GM21381 (cell line): Measurements from ENCODE around the gene KCNQ1.

Experiments used
- ATAC-seq: cut with Tn5 transposase; IDR thresholded peaks from one replicate; pipeline ENCODE4 v1.9.1; 2021; ENCODE audit warnings: mild to moderate bottlenecking, moderate library complexity; ENCODE audit not compliant: unreplicated experiment

Gene KCNQ1

DNA sequence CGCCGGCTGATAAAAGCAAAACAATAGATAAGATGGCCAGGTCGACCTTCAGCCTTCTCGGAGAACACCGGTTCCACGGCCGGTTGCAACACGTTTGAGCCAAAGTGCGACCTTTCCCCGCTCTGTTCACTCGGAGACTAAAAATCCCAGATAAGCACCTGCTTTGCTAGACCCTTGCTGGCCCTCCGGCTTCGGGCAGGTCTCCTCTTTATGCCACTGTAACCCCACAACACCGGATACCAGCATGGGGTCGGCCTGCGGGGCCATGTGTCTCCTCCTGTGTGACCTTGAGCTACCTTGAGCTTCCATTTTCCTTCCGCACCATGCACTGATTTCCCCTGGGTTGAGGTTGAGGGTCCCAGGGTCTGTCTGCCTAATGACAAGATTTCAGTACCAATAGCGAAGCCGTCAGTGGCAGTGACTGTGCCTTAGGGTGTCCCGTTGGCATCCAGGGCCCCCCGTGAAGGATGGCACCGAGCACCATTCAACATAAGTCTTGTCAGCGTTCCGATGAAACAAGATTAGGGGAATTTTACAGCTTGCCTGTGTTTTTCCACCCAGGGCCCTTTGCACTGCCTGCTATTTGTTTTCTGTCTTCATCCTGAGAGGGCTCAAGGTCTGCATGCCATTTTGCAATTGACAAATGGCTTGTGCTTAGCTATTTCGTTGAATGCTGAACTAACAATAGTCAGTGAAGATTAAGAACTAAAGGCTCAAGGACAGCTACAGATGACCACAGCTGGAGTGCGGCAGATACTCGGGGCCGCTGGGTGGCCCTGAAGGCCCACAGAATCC lies 118.6 kb downstream of the KCNQ1 start:
- ATAC-seq = no peak

DNA sequence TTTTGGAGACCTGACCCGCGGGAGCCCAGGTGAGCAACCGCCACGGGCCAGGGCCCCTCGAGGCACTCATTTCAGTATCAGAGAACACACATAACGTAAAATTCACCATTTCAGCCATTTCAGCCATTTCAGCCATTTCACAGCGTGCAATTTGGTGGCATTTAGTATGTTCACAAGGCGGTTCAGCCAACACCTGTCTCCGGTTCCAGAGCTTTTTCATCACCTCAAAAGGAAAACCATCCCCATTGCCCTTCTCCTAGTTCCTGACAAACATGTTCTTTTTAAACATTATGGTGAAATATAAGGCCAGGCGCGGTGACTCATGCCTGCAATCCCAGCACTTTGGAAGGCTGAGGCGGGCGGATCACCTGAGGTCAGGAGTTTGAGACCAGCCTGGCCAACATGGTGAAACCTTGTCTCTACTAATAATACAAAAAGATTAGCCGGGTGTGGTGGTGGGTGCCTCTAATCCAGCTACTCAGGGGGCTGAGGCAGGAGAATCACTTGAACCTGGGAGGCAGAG lies 119.3 kb downstream of the KCNQ1 start:
- ATAC-seq = no peak

DNA sequence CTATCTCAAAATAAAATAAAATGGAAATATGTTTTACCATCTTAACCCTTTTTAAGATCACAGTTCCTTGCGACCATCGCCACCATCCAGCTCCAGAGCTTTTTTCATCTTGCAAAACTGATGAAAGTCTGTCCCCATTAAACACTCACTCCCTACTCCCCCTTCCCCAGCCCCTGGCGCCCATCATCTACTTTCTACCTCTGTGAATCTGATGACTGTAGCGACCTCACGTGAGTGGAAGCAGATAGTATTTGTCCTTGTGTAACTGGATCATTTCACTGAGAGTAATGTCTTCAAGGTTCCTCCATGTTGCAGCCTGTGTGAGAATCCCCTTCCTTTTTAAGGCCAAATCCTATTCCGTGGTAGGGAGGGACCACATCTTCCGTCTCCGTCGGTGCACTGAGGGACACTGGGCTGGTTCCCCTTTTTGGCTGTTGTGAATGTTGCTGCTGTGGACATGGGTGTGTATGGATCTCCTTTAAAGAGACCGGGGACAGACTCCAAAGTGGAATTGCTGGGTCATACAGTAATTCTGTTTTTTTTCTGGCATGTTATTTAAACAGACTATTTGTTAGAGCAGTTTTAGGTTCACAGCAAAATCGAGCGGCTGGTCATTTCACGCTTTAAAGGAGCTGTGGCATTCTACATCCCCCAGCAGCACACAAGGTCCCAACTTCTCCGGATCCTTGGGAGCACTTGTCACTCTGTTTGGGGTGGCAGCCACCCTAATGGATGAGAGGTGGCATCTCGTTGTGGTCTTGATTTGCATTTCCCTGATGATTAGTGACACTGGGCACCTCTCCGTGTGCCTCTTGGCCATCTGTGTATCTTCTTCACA lies 120.0 kb downstream of the KCNQ1 start:
- no peak for ATAC-seq

DNA sequence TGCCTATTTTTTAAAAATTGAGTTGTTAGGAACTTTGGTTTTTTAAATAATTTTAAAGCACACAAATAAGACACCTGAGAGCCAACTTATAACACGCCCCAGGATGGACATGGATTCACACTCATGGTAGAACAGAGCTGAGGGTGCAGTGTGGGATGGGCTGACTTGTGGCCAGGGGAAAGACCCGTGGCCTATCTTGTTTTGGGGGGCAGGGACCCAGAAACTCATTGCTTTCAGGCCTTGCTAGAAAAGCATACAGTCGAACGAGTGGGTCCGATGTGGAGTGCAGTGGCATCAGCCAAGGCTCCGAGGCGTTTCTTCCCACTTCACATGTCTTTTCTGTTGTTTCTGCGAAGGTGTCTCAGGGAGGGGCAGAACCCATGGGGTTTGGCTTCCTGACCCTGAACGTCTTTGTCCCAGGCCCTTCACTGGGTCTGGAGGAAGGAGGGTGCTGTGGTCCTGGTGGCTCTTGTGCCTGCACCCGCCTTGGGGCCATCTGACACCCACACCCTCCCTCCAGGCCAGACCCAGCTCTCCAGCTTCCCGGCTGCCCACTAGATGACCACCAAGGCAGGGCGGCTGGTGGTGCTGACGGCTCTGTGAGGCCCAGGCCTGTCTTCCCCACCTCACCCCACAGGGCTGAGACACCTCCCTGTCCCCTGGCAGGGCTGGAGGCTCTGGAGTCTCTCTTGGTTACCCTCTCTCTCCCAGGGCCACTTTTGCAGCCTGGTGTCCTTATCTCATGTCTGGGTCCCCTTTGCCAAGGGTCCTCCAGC lies 120.8 kb downstream of the KCNQ1 start:
- ATAC-seq = no peak

DNA sequence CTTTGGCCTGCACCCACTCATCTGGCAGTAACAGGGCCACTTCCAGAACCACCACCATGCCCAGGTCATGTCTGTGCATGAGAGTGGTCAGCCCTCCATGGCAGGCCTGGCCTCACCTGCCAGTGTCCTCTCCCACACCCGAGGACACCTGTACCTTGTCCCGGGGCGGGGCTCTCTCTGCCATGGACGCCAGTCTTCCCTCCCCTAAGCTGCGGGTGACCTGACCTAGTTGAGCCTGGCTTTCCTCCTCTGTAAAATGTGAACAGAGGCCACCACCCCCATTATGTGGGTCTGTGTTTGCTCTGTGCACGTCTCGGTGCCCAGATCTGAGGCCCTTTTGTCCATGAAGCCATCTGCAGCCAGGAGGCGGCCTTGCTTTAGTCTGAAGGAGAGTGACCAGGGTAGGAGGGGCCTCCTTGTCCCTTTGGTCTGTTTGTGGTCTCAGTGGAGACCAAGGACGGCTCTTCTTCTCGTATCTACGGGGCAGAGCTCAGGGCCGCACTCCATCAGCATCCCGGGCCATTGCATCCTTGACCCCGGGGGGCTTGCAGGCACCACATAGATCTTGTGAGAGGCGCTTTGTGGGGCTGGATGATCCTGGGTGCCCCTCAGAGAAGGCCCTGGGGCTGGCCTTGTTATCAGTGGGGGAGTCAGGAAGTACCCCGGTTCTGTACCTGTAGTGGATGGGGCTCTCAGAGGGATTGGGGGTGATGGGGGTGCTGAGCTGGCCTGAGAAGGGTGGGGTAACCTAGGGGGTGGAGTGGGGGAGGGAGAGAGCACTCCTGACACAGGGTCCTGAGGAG lies 121.6 kb downstream of the KCNQ1 start:
- ATAC-seq = no peak

DNA sequence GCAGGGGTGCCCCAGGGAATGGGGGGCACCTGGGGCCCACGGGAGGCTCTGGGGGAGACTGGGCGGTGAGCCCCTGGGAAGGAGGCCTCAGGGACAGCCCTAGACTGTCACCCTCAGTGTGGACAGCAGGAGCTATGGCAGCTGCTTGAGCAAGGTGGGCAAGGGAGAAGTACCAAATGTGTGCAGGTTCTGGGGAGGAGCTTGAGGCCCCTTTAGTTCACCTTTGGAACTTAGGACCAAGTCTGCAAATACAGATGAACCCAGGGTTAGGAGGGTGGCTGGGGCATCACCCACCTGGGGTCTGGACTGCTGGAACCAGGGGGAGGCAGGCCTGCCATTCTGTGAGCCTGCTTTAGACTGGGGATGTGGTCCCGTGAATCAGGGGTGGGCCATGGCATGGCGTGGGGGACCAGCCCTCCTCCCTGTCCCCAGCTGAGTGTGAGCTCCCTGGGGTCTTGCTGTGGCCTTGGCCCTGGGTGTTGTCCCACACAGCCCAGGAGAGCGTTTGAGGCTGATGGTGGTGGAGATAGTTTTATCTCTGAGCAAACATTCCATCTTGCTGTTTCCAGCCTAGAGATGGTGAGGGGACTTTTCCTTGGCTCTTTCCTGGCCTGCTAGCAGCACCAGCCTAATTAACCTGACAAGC lies 122.3 kb downstream of the KCNQ1 start:
- ATAC-seq = no peak

DNA sequence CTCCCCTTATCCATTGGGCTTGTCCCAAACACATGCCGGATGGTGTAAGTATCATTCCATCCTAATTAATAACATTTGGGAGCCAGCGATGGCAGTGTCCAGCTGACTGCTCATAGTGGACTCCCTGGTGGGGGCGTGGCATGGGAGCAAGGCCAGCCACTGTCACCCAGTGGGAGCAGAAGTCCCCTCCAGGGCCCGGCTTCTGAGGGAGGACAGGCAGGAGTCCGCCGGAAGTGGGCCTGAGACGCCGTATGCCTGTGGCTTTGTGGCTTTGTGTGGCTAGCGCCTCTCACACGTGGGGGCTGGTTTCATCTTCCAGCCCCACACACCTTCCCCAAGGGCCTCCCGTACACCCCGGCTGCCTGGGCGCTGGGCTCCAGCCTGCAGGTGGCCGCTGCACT lies 124.5 kb downstream of the KCNQ1 start:
- ATAC-seq = no peak

DNA sequence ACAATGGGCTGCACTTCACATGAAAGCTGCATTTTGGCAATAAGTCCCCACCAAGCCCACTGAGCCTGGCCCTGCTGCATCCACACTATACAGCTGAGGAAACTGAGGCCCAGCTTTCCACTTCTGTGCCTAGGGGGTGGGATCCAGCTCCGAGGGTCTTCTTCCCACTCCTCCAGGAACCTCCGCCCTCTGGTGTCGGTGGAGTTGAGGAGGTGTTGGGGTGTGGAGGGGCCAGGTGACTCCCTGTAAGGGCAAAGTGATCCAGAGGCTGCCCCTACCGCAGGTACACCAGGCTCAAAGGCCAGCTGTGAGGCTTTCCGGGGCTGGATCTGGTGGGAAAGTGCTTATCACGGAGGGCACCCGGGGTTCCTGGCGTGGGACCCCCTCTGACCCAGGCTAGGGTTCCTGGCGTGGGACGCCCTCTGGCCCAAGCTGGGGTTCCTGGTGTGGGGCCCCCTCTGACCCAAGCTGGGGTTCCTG lies 125.0 kb downstream of the KCNQ1 start:
- ATAC-seq = no peak

DNA sequence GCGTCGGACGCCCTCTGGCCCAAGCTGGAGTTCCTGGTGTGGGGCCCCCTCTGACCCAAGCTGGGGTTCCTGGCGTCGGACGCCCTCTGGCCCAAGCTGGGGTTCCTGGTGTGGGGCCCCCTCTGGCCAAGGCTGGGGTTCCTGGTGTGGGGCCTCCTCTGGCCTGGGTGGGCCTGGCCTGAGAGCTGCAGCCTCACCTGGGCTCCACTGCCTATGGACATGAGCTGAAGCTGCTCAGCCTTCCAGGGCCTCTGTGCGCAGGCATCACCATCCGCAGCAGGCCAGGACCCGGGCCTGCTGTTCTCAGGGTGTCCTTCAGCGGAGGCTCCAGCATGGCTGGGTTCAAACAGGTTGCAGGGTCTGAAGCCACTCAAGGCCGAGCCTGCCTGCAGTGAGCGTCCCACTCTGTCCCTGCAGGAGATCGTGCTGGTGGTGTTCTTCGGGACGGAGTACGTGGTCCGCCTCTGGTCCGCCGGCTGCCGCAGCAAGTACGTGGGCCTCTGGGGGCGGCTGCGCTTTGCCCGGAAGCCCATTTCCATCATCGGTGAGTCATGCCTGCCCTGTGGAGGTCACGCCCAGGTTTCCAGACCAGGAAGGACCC lies 125.5 kb downstream of the KCNQ1 start:
- ATAC-seq = no peak

DNA sequence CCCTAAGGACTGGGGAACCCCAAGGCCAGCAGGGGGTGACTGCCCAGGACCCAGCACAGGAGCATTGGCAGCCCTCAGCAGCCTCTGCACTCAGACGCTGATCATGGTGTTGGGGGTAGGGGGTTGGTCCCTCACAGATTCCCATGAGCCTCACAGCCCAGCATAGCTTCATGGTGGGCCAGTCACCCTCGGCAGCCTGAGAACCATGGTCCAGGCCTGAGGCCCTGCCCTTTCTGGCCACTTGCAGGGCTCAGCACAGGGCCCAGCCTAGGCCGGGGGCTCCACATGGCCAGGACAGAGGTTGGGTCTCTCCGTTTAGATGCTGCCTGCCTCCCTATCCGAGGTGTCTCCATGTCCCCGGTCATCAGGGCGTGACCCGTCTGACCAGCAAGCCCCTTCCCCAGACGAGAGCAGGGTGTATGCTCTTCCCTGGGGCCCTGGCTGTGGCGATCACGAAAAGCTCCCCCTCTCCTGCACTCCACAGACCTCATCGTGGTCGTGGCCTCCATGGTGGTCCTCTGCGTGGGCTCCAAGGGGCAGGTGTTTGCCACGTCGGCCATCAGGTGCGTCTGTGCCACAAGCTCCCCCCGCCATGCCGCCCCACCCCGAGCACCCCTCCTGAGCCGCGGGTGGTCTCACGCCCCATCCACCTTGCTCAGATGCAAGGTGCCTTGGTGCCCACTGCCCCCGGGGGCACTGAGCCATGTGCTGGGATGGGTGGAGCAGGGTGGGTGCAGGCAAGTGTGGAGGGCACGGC lies 126.2 kb downstream of the KCNQ1 start:
- no peak for ATAC-seq

DNA sequence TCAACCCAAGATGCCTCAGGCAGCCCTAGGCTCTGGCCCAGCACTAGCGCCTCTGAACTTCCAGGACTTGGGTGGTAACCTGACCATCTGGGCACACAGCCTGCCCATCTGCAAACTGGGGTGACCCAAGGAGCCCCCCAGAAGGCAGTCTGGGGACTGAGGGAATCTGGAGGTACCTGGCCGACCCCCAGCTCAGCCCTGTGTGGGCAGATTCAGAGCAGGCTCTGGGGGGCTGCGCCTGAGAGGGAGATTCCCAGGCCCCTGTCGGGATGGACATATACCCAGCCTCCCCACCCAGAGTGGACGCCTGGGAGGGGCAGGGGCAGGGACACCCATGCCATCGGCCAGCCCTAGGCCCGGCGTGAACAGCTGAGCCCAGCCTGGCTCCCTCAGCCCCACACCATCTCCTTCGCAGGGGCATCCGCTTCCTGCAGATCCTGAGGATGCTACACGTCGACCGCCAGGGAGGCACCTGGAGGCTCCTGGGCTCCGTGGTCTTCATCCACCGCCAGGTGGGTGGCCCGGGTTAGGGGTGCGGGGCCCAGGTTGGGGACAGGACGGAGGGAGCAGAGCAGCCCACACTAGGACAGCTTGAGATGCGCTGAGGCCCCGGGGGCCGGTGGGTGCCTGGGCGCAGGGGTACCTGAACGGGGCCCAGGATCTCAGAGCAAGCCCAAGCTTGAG lies 126.9 kb downstream of the KCNQ1 start:
- no peak for ATAC-seq

DNA sequence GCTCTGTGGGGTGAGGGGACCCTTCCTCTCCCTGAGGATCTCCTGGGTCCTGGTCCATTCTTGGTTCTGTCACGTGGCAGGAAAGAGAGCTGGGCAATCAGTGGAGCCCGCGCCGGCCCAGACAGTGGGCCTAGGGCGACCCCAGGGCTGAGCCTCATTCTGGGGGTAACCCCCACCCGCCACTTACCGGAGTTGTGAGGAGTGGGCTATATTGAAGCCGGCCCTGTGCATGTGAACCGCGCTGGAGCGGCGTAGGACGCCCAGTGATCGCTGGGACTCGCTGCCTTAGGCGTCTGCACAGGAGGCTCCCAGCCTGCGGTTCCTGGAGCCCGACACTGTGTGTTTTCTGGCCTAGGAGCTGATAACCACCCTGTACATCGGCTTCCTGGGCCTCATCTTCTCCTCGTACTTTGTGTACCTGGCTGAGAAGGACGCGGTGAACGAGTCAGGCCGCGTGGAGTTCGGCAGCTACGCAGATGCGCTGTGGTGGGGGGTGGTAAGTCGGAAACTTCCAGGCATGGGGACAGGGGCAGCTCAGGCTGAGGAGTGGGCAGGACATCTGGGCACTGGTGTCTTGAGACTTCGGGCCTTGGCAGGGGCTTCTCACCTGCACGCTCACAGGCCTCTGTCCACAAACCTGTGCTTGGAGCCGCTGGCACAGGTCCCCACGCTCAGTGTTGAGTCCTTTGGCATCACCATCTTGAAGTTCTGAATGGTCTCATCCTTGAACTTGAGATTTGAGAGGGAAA lies 127.9 kb downstream of the KCNQ1 start:
- ATAC-seq = no peak

DNA sequence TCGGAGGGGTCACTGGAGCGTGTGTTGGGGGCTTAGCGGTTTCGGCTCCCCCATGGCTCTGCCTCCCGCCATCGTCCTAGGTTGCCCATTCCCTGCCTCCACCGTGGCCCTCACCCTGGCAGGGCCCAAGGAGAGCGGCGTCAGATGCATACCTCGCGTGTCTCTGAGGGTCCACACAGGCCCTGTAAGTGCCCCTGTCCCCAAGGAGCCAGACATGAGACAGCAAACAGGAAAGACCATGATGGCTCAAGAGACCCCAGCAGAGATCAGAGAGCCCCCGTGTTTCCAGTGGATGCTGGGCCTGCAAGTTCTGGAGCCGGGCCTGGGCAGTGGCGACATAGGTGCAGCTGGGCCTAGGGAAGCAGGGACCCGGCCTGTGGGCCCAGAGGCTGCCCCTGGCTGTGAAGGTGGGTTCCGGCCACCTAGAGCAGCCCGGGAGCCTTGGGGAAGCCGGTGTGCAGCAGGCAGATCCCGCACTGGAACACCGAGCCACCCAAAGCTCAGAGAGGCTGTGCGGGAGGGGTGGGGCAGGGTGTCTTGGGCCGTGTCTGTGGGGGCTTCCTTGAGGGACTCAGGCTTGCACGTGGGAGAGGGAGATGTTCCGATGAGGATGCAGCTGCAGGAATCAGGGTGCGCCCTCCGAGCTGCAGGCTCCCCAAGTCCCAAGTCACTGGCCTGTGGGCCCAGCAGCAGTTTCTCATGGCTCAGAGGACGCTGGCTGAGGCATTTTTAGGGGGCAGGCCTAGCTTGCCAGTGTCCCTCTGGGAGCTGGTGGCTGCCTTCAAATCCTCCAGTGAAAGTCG lies 128.6 kb downstream of the KCNQ1 start:
- no peak for ATAC-seq

DNA sequence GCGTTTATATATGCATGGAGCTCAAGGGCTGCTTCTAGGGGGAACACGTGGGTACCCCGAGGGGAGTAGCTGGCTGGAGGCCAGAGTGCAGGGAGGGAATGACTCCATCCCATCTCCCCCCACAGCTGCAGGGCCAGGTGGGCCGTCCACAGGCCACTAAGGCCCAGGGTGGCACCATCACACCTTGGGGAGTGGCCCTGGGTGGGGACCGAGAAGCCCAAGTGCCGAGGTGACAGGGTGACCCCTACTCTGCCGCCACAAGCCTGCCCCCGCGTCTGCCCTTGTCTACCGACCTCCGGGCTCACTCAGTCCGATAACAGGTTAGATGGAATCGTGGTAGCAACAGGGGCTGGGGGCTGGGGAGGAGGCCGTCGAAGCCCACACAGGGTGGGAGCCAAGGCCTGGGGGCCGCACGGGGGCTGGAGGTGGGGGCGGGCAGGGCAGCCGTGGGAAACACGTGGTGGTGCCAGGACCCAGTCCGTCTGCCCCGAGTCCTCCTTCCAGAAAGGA lies 129.3 kb downstream of the KCNQ1 start:
- ATAC-seq = no peak

DNA sequence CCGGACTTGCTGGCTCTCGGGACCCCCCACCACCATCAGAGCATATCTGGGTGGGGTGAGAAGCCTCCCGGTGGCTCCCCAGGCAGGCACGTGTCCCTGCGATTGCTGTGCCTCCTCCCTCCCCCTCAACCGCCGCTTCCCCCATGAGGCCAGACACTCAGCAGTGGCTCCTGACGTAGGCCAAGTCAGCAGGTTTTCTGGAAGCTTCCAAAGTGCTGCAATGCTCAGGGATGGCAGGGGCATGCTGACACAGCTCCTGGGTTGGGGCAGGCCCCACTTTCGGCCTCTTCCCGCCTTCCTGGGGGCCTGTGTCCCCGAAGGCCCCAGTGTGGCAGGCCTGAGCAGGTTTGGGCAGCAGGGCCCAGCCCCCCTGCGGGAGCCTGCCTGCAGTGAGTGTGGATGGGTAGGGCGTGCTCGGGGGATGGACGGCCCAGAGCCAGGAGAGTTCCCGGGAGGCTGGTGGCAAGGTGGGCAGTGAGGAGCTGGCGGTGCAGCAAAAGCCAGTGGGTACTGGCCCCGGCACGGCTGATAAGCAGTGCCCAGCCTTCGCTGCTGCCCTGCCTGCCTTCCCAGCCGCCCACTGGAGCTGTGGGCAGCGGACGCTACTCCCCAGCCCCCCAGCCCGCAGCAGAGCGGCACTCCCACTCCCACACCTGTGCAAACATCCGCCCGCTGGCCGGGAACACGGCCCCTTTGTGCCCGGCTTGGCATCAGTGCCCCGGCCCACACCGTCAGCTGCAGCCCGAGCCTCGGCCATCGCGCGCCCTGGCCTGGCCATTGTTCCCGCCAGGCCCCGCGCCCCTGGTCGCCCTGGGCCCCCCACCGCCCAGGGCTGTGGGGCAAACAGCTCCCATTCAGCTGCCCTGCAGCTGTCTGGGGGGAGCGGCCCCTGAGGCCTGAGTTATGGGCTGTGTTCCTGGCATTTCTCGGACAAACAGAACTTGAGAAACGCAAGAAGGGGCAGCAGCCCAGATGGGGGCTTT lies 130.0 kb downstream of the KCNQ1 start:
- no peak for ATAC-seq
